Measurements from ENCODE around the gene PTGR3.
A peak's percentile ranks its signal among the peaks of the same experiment; 100 is the strongest.

PTGR3 gene

DNA sequence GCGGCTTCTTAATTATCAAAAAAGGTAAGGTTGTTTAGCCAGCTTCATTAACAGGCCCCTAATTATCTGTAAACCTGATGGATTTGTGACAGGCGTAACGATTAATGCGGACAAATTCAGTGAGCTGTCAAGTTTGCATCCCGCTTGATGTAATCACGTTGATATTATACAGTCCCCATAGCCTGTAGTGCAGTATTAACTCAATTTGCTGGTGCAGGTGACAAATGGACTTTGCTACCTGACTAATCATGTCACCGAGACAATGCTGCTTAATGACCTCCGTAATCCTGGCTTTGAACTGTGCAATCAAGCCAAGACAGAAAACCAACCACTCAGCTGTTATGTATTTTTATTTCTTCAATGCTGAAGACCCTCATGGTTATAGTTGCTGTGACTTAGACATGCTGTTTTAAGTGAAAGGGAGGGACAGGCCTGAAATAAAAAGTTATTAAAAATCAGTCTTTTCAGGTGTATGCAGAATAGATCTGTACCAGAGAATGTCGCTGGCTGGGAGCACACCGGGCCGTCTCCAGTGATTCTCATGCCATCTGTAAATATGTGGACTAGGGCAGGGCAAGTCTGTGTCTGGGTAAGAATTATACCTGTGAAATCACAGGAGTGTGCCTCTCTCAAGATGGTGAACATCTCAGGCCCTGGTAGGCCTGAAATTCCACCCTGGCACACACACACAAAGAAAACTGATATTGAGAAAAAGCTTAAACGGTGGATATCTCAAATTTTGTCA lies 6.0 kb upstream of the PTGR3 start:
- DNase-seq, result no peak

DNA sequence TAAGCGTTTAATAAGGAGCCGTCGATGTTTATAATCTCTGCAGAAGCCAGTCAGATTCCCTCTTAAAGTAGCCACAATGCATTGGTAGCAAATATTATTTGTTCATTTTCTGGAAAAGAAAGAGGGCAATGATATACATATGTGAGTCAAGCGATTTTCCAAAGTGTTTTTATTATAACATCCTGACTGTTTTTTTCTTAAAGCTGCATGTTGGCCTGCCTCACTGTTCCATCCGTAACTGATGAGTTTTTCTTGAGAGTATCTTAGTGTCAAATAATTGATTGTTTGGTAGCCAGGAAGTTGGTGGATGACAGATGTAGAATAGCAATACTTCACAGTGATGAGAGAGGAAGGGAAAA lies 5.4 kb upstream of the PTGR3 start:
- no peak for DNase-seq

DNA sequence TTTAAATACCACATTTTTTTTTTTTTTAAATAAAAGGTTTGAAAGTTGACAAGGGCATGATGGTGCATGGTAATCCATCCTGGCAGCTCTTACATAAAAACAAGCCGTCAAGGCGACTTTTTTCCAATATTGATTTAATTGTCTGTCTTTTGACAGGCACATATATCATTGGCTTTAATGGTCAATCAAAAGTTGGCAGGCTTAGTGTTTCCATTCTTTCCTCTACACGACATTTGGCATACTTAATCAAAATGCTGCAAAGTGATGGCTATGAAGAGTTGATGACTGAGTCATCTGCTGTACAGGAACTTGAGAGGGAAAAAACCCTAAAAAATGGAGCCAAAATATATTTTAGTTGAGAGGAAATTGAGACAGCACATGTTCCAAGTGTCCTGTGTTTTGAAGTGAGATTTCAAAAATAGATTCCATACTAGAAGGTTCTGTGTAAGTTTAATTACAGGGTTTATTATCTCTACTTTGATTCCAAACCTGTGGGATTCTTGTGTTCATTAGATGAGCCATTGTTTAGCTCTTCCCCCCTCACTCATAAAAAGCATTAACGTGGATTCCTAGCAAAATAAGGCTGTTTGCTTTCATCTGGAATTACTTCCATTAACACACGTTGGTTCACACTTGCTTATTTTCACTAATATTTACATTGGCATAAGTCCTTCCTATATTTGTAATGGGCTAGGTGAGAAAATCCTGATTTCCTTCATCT lies 4.8 kb upstream of the PTGR3 start:
- DNase-seq, result peak; percentile 66

DNA sequence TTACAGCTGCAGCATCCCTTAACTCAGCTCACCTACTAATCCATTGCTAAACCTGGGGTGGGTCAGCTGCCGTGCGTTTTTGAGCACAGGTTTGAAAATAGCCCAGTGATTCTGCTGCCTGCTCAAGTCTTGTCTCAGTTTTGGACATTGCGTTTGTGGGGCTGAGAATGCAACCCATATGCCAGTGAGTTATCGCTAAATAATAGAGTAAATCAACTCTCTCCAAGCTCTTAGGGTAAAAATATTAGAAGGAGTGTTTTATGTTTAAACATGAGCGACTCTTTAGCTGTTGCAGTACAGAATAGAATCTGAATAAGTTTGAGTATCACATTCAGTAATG lies 3.8 kb upstream of the PTGR3 start:
- DNase-seq, result no peak

DNA sequence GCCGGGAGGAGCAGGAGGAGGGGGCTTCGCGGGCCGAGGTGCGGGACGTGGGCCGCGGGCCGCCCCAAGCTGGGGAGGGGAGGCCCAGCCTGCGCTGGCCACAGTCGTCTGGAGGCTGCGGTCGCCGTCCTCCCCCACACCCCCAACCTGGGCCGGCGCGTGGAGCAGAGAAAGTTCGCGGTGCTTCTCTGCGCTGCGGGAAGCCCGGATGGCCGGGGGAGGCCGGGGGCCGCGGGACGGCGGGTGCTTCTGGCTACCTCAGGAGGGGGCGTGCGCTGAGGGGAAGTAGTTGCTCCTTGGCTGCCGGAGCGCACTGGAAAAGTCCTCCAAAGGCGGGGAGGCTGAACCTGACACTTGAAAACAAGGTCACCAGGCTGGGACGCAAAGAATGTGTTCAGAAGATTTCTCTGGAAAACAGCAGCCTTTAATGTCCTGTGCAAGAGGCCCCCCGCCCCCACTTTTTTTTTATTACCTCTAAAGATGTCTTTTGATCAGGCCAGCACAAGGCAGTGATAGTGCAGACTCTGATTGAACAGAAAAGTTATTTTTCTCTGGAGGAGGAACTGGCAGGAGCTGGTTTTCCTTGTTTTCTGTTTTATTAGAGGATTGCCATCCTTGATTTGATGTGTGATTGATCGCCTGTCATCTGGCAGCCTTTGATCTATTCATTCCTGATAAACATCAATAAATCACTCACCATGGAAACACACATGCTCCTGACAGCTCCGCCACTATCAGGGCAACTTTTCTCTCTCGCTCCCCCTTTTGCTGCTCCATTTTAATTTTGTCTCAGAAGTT lies 3.2 kb upstream of the PTGR3 start:
- peak; percentile 43 for DNase-seq

DNA sequence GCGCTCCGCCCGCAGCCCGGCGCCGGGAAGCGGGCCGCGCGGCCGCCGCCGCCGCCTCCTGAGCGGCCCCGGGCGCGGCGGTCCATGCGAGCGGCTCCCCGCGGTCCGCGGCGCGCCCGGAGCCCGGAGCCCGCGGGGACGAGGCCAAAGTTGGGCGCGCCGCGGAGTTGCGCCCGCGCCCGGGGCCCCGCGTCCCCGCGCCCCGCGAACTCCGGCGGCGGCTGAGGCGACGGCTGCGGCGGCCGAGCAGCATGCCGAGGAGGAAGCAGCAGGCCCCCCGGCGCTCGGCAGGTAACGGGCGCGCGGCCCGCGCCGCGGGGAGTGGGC lies 2.6 kb upstream of the PTGR3 start:
- no peak for DNase-seq

DNA sequence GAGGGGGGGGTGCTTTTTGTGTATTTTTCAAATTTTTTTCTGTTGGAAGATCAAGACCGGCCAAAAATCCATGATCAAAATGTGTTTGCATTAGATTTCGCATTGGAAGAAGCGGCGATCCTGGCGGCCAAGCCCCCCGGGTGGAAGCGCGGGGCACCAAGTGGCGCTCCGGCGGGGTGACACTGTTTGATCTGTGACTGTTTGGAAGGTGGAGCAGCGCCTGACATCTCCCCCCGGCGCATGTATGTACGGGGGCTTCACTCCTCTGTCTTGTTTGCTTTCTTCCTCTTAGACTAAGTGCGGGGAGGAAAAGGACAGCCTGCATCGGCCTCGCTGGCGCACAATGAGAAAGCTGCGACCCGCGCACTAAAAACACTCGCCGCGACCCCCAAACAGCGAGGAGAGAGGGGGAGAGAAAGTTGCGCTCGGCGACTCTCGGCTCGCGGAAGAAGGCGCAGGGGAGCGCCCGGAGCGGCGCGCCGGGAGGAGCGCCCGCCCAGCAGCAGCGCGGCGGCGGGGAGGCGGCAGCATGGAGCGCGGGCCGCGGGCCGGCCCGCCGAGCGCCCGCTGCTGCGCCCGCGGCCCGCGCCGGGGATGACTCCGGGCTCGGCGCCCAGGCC lies 2.2 kb upstream of the PTGR3 start:
- no peak for DNase-seq

DNA sequence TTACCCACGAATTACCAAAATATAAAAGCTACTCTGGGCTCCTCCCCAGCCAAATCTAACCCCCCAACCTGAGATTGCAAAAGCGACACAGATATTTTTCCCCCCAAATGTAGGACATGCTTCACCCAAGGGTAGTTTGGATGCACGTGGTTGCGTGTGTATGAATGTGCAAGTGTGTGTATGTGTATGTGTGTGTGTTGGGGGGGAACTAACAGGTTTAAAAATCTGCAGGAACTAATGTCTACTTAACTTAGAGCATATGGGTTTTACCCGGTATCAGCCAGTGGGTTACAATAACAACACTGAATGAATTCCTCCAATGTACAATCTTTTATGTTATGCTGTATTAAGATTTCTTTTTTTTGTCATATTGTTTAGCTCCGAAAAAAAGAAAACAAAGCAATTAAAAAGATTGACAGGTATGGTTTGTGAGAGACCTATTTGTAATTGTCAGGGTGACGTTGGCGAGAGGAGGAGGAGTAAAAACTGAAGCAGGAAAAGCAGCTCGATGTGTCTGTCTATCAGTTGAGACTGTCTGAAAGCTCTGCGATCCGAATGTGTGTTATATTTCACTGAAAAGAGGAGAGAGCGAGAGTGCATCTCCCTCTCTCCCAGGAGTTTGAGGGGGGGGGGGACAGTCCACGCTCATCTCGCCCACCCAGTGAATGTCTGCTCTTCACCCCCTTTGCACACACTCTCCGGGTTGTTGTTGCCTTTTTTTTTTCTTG lies 1.5 kb upstream of the PTGR3 start, which contains the start of gene TSHZ1:
TSS of gene TSHZ1 (plus strand) at position 524 of the 728 bp plus-strand sequence. CDS start 1,080 bp downstream, outside the sequence.
- DNase-seq, result peak; percentile 89

DNA sequence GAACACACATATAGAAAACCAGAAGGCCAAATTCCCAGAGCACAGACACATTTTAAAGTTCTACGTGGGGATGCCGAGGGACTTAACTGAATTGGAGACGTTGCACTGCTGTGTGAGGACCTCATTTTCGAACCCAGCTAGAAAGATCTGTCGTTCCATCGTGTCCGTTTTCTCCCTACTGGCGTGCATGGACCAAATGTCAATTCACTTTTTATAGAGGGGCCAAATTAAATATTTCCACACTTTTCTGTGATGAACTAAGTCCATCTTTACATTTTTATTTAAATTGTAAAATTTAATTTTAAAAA lies 966 bp upstream of the PTGR3 start:
- DNase-seq, result no peak

DNA sequence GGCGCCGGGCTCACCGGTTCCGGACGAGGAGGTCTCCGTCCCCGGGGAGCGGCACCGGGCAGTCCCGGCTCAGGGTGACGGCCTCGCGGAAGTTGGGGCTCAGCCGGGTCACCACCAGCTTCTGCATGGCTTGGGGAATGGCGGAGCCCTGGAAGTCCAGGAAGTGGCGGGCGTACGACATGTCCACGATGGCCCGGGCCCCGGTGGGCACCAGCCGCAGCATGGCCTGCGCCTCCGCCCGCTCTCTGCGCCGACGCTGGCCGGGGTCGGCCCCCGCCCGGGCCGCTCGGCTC lies 157 bp downstream of the PTGR3 start:
- DNase-seq, result no peak

DNA sequence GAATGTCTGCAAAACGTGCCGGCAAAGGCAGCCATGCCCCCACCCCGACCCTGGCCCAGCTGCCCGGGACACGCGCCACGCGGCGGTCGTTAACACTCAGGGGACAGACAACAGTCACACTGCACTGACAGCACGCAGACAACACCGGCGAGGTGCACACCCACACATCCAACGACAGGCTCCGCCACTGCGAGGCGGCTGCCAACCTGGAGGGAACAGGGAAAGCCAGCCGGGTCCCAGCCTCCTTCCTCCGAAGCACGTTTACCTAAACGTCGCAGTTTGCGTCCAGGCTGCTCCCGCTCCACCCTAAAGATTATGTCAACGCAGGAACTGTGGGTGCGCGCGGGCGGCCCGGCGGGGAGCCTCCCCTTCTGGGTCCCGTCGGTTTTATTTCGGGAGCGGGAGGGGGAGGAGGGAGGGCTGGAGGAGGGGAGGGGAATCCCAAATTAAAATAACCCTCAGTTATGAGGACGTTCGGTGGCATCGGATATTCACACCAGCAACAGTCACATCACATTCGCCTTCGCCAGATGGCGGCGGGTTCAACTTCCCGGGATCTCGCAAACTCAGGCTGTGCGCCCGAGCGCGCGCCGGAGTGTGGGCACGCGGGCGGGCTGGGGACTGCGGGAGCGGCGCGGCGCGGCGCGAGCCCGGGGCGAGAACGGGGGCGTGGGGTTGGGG lies 644 bp downstream of the PTGR3 start:
- peak; percentile 62 for DNase-seq

DNA sequence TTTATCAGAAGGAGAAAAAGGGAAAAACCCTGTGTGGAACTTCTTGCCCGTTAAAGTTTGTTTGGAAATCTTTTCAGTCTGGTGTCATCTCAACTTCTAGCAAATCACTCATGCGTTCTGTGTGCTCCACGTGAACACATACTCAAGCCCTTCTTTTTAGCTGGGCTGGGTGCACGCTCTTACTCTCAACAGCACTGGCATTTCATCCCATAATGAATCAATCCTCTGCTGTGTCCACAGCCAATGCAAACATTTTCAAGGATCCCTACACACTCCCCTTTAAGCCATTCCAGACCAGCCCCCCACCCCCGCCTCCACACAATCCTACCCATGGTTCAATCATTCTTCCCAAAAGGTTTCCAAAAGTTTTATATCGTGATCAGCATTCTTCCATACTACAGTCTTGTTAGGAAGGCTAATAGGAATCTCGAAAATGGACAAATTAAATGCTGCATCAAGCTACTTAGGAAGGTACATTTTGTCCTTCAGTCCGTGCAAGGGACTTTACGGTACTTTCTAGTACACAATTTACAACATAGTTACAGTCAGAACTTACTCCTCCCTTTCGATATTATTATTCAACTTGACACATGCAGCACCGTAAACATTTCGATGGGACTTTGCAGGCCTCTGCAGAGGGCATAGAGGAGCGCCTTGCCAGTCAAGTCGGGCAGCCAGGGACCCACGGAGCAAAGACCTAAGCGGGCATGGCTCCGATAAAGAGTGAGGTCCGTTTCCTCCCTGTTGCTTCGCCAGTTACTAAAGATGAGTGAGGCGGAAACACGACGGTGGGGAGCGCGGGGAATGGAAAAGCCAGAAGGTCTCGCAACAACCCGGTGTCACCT lies 1.4 kb downstream of the PTGR3 start:
- peak; percentile 72 for DNase-seq

DNA sequence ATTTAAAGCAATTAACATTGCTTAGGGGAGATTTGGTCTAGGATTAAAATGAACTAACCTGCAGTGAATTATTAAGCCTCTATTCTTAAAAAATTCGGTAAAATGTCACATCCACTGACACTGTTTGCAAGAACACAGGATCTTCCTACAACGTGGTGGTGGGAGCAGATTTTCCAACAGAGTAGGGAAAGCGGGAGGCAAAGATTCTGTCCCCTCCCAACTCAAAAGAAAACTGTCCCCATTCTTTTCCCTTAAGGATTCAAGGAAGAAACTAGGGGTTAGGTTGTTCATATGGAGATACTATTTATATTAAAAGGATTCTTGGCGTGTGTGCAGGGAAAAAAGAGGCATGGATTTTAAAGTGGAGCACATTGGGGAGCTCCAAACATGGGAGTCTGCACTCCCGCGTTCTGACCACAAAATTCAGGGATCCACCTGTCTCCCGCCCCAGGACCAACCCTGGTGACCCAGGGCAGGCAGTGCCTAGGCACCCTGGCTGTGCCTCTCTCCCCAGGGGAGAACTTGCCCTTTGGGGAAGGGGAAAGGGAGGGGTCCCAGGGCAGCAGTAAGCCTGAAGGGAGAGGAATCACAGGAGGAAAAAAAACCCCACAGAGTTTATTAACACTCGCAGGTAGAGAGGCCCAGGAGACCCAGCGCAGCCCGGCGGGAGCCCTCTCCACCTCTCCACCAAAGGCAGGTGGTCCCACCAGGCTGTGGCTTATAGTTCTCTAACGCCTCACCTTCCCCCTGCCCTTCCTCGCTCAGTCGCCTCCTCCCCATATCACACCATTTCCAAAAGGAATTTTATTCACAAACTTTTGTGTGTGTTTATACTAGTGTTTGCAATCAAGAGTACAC lies 2.3 kb downstream of the PTGR3 start:
- DNase-seq, result no peak

DNA sequence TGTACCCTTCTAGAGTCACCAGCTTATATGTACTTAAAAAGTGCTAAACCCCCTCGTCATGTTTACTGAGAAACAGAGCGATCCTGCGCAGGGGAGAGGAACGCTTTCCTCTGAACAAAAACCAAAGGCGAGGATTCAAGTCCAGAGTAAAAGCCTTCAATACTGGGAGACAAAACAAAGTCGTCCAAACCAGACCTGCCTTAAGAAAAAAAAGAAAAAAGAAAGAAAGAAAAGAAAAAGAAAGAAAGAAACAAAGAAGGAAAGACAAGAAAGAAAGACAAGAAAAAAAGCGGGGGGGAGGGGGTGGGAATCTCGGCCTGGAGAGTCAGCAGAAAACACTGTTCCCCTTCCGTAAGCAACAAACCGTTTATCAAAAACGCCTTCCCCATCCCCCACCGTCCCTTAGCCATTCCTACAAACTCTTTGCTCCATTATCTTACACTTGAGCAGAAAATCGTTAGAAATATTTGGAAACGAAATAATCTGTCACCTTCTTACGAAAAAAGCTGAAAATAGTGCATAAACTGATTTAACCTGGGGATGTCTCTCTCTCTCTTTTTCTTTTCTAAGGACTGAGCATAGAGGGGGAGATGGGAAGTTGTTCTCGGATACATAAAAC lies 3.3 kb downstream of the PTGR3 start:
- DNase-seq, result peak; percentile 52

DNA sequence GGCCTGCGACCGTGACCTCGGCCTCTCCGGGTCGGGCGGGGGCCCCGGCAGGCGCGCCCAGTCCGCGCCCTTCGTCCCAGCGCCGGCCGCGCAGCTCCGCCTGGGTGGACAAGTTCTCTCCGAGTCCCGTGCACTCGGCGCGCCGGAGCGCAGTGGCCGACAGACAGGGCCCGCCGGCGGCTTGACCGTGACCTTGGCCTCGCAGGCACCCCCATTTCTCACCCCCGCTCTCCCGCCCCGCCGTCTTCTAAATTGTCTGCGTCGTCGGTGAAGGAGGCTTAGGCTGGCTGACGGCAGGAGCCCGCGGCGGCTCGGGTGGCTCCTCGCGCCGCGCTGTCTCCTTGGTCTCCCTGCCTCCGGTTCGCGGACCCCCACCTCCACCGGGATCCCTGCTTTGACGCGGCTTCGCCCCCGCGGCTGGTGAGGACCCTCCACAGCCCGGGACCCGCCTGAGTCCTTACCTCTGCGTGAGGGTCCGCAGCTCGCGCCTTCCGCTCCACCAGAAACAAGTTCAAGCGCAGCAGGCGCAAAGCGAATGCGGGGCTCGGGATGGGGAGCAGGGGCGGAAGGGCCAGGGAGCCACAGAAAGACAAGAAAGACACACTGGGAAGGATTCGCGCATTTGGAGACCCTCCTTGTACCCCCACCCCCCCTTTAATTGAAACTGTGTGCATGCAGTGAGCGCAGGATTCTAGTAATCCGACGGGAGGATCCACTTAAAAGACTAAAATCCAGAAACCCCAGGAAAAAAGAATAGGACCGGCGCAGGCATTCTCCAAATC lies 4.0 kb downstream of the PTGR3 start:
- peak; percentile 41 for DNase-seq

DNA sequence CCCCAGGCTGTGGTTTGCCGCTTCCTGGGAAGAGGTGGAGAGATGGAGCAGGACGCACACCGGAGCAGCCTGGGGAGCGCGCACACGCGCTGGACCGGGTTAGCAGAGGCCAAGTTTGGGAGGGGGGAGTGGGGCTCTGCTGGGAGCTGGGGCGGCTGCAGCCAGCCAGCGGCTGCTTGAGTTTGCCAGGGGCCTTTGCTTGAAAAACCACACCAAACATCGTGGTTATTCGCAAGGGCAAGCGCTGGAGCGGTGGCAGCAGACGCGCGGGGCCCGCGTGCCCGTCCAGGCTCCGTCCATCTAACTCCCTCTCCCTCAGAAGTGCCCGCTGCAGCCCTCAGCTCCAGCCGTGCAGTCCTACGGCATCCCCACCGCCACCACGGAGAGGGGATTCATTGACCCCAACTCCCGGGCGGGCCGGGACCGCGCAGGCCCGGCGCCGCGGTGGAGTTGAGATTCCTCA lies 4.6 kb downstream of the PTGR3 start:
- DNase-seq, result peak; percentile 60

DNA sequence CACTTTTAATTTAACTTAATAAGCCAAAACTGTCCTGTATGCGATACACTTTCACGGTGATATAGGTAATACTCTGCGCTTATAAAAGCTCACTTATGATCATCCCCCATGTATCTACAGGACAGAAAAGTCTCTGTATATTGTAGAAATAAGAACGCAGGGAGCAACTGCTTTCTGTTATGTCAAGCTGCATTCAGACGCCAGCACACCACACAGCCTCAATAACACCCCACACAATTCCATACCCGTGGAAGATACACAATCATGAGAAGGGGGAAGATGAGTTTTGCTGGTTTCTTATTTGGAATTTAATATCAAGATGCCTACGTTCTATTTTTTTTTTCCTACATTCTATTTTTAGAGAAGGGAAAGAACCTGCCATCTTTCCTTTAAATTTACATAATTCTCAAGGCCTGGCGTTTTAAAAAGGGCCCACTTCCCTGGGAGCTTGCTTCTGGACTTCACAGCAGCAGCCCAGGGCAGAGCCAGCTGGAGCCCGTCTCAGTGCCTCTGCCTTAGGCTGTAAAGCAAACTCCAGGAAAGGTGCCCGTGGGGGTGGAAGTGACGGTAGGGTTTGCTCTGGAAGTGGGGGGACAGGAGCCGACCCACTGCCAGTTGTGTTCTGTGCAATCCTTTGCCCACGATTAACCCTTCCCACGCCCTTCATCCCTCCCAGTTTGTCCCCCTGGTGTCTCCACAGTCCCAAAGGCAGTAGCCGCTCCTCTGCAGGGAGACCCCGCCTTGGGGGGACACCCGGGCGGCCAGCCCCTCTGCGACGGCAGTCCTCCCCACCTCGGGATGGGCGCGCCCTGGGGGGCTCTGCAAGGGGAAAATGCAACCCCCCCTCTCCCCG lies 5.3 kb downstream of the PTGR3 start:
- peak; percentile 78 for DNase-seq

DNA sequence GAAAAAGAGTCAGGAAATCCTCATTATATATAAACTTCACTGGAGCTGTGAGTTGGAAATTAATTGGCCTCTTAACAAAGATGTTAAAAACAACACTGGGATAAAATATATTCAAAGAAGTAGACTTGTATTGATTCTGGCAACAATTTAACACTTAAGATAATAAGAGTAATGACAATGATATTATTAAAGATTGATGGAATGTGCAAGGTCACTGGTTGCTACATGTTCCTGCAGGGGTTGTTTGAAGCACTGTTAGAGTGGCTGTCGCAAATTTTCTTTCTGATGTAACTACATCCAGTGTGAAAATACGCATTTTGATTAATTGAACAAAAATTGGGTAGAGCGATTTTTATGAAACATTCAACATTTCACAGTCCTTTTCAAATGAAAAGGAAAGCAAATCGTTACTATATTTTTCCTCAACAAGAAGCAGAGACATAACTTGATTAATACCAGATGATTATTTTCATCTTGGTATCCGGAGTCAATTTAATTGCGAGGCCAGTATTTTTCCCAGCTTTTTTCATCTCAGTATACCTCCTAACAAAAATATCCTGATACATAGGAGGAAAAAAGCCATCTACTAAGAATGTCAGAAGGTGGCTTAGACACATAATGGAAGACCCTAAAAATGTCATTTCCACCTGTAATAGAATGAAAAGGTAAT lies 6.1 kb downstream of the PTGR3 start:
- DNase-seq, result peak; percentile 19
